ENCODE results near the gene OTOG.

DNA sequence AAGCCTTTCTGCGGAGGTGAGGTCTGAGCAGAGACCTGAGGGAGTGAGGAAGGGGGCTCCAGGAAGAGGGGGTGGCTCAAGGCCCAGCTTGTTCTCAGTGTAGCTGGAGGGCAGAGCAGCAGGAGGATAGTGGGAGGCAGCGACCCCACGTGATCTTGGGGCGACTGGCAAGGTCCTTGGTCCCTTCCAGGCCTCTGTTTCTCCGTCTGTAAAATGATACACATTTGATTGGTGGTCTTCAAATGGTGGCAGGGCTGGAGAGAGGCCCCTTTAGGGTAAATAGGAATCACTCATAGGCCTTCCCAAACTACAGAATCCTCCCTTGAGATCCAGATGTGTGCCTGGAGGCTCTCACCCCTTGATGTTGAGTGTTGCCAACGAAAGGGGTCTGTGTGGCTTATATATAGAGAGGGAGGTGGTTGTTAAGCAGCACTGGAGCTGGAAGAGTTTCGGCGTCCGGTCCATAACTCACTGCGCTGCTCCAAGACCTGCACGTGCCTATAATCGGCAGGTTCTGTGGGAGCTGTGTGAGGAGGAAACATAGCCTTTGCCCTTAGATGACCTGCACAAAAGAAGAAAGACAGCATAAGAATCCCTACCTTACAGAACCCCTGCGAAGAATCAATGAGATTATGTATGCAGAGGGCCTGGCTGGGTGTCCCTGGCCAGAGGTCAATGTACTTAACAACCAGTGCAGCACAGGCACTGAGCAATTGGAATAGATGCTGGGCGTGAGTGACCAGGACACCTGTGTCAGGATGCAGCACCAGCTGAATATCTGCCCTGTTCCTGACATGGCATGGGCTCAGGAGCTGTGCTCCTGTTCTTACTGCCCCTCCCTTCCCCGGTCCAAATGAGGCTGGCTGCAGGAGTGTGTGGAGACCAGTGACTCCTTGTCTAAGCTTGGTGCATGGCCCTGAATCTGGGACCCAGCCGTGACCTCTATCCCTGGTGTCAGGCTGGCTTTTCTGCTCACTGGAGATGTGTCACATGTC, 28.7 kb downstream of the OTOG start:
- TF ChIP-seq, protein P1, sequence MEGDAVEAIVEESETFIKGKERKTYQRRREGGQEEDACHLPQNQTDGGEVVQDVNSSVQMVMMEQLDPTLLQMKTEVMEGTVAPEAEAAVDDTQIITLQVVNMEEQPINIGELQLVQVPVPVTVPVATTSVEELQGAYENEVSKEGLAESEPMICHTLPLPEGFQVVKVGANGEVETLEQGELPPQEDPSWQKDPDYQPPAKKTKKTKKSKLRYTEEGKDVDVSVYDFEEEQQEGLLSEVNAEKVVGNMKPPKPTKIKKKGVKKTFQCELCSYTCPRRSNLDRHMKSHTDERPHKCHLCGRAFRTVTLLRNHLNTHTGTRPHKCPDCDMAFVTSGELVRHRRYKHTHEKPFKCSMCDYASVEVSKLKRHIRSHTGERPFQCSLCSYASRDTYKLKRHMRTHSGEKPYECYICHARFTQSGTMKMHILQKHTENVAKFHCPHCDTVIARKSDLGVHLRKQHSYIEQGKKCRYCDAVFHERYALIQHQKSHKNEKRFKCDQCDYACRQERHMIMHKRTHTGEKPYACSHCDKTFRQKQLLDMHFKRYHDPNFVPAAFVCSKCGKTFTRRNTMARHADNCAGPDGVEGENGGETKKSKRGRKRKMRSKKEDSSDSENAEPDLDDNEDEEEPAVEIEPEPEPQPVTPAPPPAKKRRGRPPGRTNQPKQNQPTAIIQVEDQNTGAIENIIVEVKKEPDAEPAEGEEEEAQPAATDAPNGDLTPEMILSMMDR (IDR thresholded peaks at IDR 0.05) = no peak
- no peak for TF ChIP-seq POLR2A (IDR thresholded peaks at IDR 0.05)

Measured in lower leg skin (tissue), 3 donors.